NB4 (cell line): ENCODE data around the gene TACC2.

Experiments
- MYC ChIP-seq: IDR thresholded peaks from 2 replicates; pipeline ENCODE4 v1.6.1; 2011; ENCODE audit warnings: low read depth, low read length
- POLR2A ChIP-seq: IDR thresholded peaks from 2 replicates; pipeline ENCODE4 v1.6.1; 2011; ENCODE audit warnings: mild to moderate bottlenecking; ENCODE audit not compliant: insufficient read length; ENCODE audit errors: extremely low read depth
- TF ChIP-seq, protein P1 (sequence below): IDR thresholded peaks from one replicate; pipeline ENCODE4 v1.5.1; 2012; ENCODE audit warnings: low read depth, low read length
- TF ChIP-seq, protein P2 (sequence below): IDR thresholded peaks from 2 replicates; pipeline ENCODE4 v1.6.1; 2011; ENCODE audit warnings: low read depth, low read length

- TF ChIP-seq, protein P1, sequence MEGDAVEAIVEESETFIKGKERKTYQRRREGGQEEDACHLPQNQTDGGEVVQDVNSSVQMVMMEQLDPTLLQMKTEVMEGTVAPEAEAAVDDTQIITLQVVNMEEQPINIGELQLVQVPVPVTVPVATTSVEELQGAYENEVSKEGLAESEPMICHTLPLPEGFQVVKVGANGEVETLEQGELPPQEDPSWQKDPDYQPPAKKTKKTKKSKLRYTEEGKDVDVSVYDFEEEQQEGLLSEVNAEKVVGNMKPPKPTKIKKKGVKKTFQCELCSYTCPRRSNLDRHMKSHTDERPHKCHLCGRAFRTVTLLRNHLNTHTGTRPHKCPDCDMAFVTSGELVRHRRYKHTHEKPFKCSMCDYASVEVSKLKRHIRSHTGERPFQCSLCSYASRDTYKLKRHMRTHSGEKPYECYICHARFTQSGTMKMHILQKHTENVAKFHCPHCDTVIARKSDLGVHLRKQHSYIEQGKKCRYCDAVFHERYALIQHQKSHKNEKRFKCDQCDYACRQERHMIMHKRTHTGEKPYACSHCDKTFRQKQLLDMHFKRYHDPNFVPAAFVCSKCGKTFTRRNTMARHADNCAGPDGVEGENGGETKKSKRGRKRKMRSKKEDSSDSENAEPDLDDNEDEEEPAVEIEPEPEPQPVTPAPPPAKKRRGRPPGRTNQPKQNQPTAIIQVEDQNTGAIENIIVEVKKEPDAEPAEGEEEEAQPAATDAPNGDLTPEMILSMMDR: no peak
- TF ChIP-seq POLR2A (no peak), MYC (no peak)
- TF ChIP-seq, protein P2, sequence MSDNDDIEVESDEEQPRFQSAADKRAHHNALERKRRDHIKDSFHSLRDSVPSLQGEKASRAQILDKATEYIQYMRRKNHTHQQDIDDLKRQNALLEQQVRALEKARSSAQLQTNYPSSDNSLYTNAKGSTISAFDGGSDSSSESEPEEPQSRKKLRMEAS: no peak
These were observed 299.3 kb downstream of the TACC2 start for GRCh38 chr10:122288262-122288661.
